ENCODE results near the gene MYBPHL.

The MYBPHL gene

GRCh38 chr1:109283748-109284600, 22.8 kb downstream of the MYBPHL start:
- TF ChIP-seq, protein P1, sequence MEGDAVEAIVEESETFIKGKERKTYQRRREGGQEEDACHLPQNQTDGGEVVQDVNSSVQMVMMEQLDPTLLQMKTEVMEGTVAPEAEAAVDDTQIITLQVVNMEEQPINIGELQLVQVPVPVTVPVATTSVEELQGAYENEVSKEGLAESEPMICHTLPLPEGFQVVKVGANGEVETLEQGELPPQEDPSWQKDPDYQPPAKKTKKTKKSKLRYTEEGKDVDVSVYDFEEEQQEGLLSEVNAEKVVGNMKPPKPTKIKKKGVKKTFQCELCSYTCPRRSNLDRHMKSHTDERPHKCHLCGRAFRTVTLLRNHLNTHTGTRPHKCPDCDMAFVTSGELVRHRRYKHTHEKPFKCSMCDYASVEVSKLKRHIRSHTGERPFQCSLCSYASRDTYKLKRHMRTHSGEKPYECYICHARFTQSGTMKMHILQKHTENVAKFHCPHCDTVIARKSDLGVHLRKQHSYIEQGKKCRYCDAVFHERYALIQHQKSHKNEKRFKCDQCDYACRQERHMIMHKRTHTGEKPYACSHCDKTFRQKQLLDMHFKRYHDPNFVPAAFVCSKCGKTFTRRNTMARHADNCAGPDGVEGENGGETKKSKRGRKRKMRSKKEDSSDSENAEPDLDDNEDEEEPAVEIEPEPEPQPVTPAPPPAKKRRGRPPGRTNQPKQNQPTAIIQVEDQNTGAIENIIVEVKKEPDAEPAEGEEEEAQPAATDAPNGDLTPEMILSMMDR (conservative IDR thresholded peaks at IDR 0.05), result no peak
- peak overlapping the region; percentile 87 for H3K27ac ChIP-seq

GRCh38 chr1:109282952-109283747, 23.7 kb downstream of the MYBPHL start, which contains the start of gene PSRC1:
Gene PSRC1, minus strand, starts transcription at chr1:109283145.
- TF ChIP-seq, protein P1 (conservative IDR thresholded peaks at IDR 0.05), result peak; percentile 57
- H3K27ac ChIP-seq, result peak within 1 kb of the TSS; percentile 87

- peak overlapping the region; percentile 87 for H3K27ac ChIP-seq
Measured at GRCh38 chr1:109282497-109282951, 24.3 kb downstream of the MYBPHL start.

GRCh38 chr1:109281680-109282496, 24.9 kb downstream of the MYBPHL start:
- TF ChIP-seq, protein P1 (conservative IDR thresholded peaks at IDR 0.05), result no peak
- peak overlapping the region; percentile 87 for H3K27ac ChIP-seq

More at GRCh38 chr1:109282497-109282951, 24.3 kb downstream of the MYBPHL start:
- TF ChIP-seq, protein P1 (conservative IDR thresholded peaks at IDR 0.05), result no peak

- TF ChIP-seq, protein P1 (conservative IDR thresholded peaks at IDR 0.05), result no peak
- H3K27ac ChIP-seq, result no peak overlapping the region
Measured at GRCh38 chr1:109280862-109281261, 25.9 kb downstream of the MYBPHL start.

GRCh38 chr1:109279615-109280278, 27.1 kb downstream of the MYBPHL start:
- TF ChIP-seq, protein P1 (conservative IDR thresholded peaks at IDR 0.05), result no peak
- H3K27ac ChIP-seq, result no peak overlapping the region
